ENCODE results near the gene STRIP1.

Gene STRIP1

GRCh38 chr1:110084227-110085078 is 50.0 kb downstream of the STRIP1 start:
- Histone ChIP-seq H3K27ac (ENCODE audit: low read length) (peak overlapping the region; percentile 69), H3K9ac (ENCODE audit: low read length in 2 of 2) (peak overlapping the region; percentile 59 to 69), H3K4me3 (ENCODE audit: low read length in 2 of 2) (peak overlapping the region; percentile 71 to 81), H3K9me3 (ENCODE audit: control insufficient read depth in 2 of 2, low read length in 2 of 2) (no peaks in the 10 kb centered on the region), H3K4me1 (ENCODE audit: control insufficient read depth, insufficient read depth, low read length) (peaks cover 15% of the 10 kb centered on the region), H3K36me3 (ENCODE audit: control insufficient read depth in 2 of 2, insufficient read depth in 2 of 2, low read length in 2 of 2) (no peaks in the 10 kb centered on the region), H3K27me3 (ENCODE audit: control insufficient read depth in 1 of 2, insufficient read depth in 2 of 2, low read length in 2 of 2) (peaks cover 8 to 9% of the 10 kb centered on the region in 2 donors)

- H3K27me3 ChIP-seq (ENCODE audit: control insufficient read depth in 1 of 2, insufficient read depth in 2 of 2, low read length in 2 of 2), result peaks cover 8 to 9% of the 10 kb centered on the region in 2 donors
- no peaks in the 10 kb centered on the region for H3K36me3 ChIP-seq (ENCODE audit: control insufficient read depth in 2 of 2, insufficient read depth in 2 of 2, low read length in 2 of 2)
- H3K9ac ChIP-seq (ENCODE audit: low read length in 2 of 2), result no peak overlapping the region
- H3K27ac ChIP-seq (ENCODE audit: low read length), result no peak overlapping the region
- H3K4me3 ChIP-seq (ENCODE audit: low read length in 2 of 2), result no peak overlapping the region
- H3K9me3 ChIP-seq (ENCODE audit: control insufficient read depth in 2 of 2, low read length in 2 of 2), result no peaks in the 10 kb centered on the region
- H3K4me1 ChIP-seq (ENCODE audit: control insufficient read depth, insufficient read depth, low read length), result peaks cover 15% of the 10 kb centered on the region
Observed at GRCh38 chr1:110085671-110086070, 51.2 kb downstream of the STRIP1 start.

- no peak overlapping the region for H3K4me3 ChIP-seq (ENCODE audit: low read length in 2 of 2)
- H3K36me3 ChIP-seq (ENCODE audit: control insufficient read depth in 2 of 2, insufficient read depth in 2 of 2, low read length in 2 of 2), result no peaks in the 10 kb centered on the region
- H3K4me1 ChIP-seq (ENCODE audit: control insufficient read depth, insufficient read depth, low read length), result peaks cover 15% of the 10 kb centered on the region
- peaks cover 8 to 9% of the 10 kb centered on the region in 2 donors for H3K27me3 ChIP-seq (ENCODE audit: control insufficient read depth in 1 of 2, insufficient read depth in 2 of 2, low read length in 2 of 2)
- no peak overlapping the region for H3K27ac ChIP-seq (ENCODE audit: low read length)
- H3K9ac ChIP-seq (ENCODE audit: low read length in 2 of 2), result no peak overlapping the region
- no peaks in the 10 kb centered on the region for H3K9me3 ChIP-seq (ENCODE audit: control insufficient read depth in 2 of 2, low read length in 2 of 2)
Observed at GRCh38 chr1:110086961-110087360, 52.5 kb downstream of the STRIP1 start.

GRCh38 chr1:110087812-110088738 is 53.7 kb downstream of the STRIP1 start:
- Histone ChIP-seq H3K4me3 (ENCODE audit: low read length in 2 of 2) (no peak overlapping the region), H3K27me3 (ENCODE audit: control insufficient read depth in 1 of 2, insufficient read depth in 2 of 2, low read length in 2 of 2) (peaks cover 4 to 6% of the 10 kb centered on the region in 2 donors), H3K4me1 (ENCODE audit: control insufficient read depth, insufficient read depth, low read length) (peaks cover 15% of the 10 kb centered on the region), H3K9ac (ENCODE audit: low read length in 2 of 2) (no peak overlapping the region), H3K36me3 (ENCODE audit: control insufficient read depth in 2 of 2, insufficient read depth in 2 of 2, low read length in 2 of 2) (no peaks in the 10 kb centered on the region), H3K9me3 (ENCODE audit: control insufficient read depth in 2 of 2, low read length in 2 of 2) (no peaks in the 10 kb centered on the region), H3K27ac (ENCODE audit: low read length) (no peak overlapping the region)

- Histone ChIP-seq H3K27me3 (ENCODE audit: control insufficient read depth in 1 of 2, insufficient read depth in 2 of 2, low read length in 2 of 2) (peaks cover 4% of the 10 kb centered on the region in 2 donors), H3K9me3 (ENCODE audit: control insufficient read depth in 2 of 2, low read length in 2 of 2) (no peaks in the 10 kb centered on the region), H3K9ac (ENCODE audit: low read length in 2 of 2) (no peak overlapping the region), H3K4me1 (ENCODE audit: control insufficient read depth, insufficient read depth, low read length) (peaks cover 8% of the 10 kb centered on the region), H3K36me3 (ENCODE audit: control insufficient read depth in 2 of 2, insufficient read depth in 2 of 2, low read length in 2 of 2) (no peaks in the 10 kb centered on the region), H3K4me3 (ENCODE audit: low read length in 2 of 2) (no peak overlapping the region), H3K27ac (ENCODE audit: low read length) (no peak overlapping the region)
Observed at GRCh38 chr1:110088739-110089316, 54.4 kb downstream of the STRIP1 start.

GRCh38 chr1:110089561-110090275 is 55.3 kb downstream of the STRIP1 start:
- H3K36me3 ChIP-seq (ENCODE audit: control insufficient read depth in 2 of 2, insufficient read depth in 2 of 2, low read length in 2 of 2), result no peaks in the 10 kb centered on the region
- peaks cover 0 to 4% of the 10 kb centered on the region in 2 donors for H3K27me3 ChIP-seq (ENCODE audit: control insufficient read depth in 1 of 2, insufficient read depth in 2 of 2, low read length in 2 of 2)
- no peak overlapping the region for H3K4me3 ChIP-seq (ENCODE audit: low read length in 2 of 2)
- no peak overlapping the region for H3K27ac ChIP-seq (ENCODE audit: low read length)
- H3K9me3 ChIP-seq (ENCODE audit: control insufficient read depth in 2 of 2, low read length in 2 of 2), result no peaks in the 10 kb centered on the region
- H3K4me1 ChIP-seq (ENCODE audit: control insufficient read depth, insufficient read depth, low read length), result no peaks in the 10 kb centered on the region
- no peak overlapping the region for H3K9ac ChIP-seq (ENCODE audit: low read length in 2 of 2)

- H3K27ac ChIP-seq (ENCODE audit: low read length), result no peak overlapping the region
Observed at GRCh38 chr1:110091381-110091780, 57.0 kb downstream of the STRIP1 start.

GRCh38 chr1:110091791-110092190 is 57.4 kb downstream of the STRIP1 start:
- Histone ChIP-seq H3K4me3 (ENCODE audit: low read length in 2 of 2) (no peak overlapping the region), H3K27ac (ENCODE audit: low read length) (no peak overlapping the region), H3K4me1 (ENCODE audit: control insufficient read depth, insufficient read depth, low read length) (no peaks in the 10 kb centered on the region), H3K27me3 (ENCODE audit: control insufficient read depth in 1 of 2, insufficient read depth in 2 of 2, low read length in 2 of 2) (peaks cover 5 to 9% of the 10 kb centered on the region in 2 donors), H3K9me3 (ENCODE audit: control insufficient read depth in 2 of 2, low read length in 2 of 2) (no peaks in the 10 kb centered on the region), H3K36me3 (ENCODE audit: control insufficient read depth in 2 of 2, insufficient read depth in 2 of 2, low read length in 2 of 2) (no peaks in the 10 kb centered on the region), H3K9ac (ENCODE audit: low read length in 2 of 2) (no peak overlapping the region)

More at GRCh38 chr1:110091381-110091780, 57.0 kb downstream of the STRIP1 start:
- Histone ChIP-seq H3K27me3 (ENCODE audit: control insufficient read depth in 1 of 2, insufficient read depth in 2 of 2, low read length in 2 of 2) (peaks cover 3 to 9% of the 10 kb centered on the region in 2 donors), H3K9ac (ENCODE audit: low read length in 2 of 2) (no peak overlapping the region), H3K9me3 (ENCODE audit: control insufficient read depth in 2 of 2, low read length in 2 of 2) (no peaks in the 10 kb centered on the region), H3K36me3 (ENCODE audit: control insufficient read depth in 2 of 2, insufficient read depth in 2 of 2, low read length in 2 of 2) (no peaks in the 10 kb centered on the region), H3K4me3 (ENCODE audit: low read length in 2 of 2) (no peak overlapping the region), H3K4me1 (ENCODE audit: control insufficient read depth, insufficient read depth, low read length) (no peaks in the 10 kb centered on the region)

- Histone ChIP-seq H3K36me3 (ENCODE audit: control insufficient read depth in 2 of 2, insufficient read depth in 2 of 2, low read length in 2 of 2) (no peaks in the 10 kb centered on the region), H3K9ac (ENCODE audit: low read length in 2 of 2) (no peak overlapping the region), H3K27me3 (ENCODE audit: control insufficient read depth in 1 of 2, insufficient read depth in 2 of 2, low read length in 2 of 2) (peaks cover 5 to 9% of the 10 kb centered on the region in 2 donors), H3K27ac (ENCODE audit: low read length) (no peak overlapping the region), H3K4me3 (ENCODE audit: low read length in 2 of 2) (no peak overlapping the region), H3K4me1 (ENCODE audit: control insufficient read depth, insufficient read depth, low read length) (no peaks in the 10 kb centered on the region), H3K9me3 (ENCODE audit: control insufficient read depth in 2 of 2, low read length in 2 of 2) (no peaks in the 10 kb centered on the region)
Observed at GRCh38 chr1:110092991-110093390, 58.6 kb downstream of the STRIP1 start.
